Adrenal gland (tissue), 12 donors: ENCODE measurements around the gene RAB14. TPM values are rescaled to one million over a fixed set of nuclear protein-coding genes. Genes with fewer than 3 reads are reported as not detected.
A peak's percentile ranks its signal among the peaks of the same experiment; 100 is the strongest.

Experiments
- DNase-seq, 7 donors: peaks; one replicate each; pipeline ENCODE4 v3.0.0-alpha.2; 2019 to 2020
- H3K27ac ChIP-seq, 5 donors: fragments of 200-600 bp; sonication (generic) in 4 of 5; 1 replicate in 3 of 5; 2 replicates in 2 of 5; pipeline versions ENCODE4 v1.5.1 to v1.8.0; 2016 to 2020; ENCODE audit warnings: mild to moderate bottlenecking in 1 of 5
- H3K27me3 ChIP-seq: fragments of 200-600 bp; 2 replicates; pipeline ENCODE4 v1.8.0; 2021
- H3K36me3 ChIP-seq, 2 donors: fragments of 200-600 bp; replicated peaks in 1 of 2; 1 replicate in 1 of 2; 2 replicates in 1 of 2; pipeline versions ENCODE4 v1.5.1 to v1.8.0; 2018 to 2022
- H3K4me1 ChIP-seq, 2 donors: fragments of 200-600 bp; replicated peaks in 1 of 2; 1 replicate in 1 of 2; 2 replicates in 1 of 2; pipeline versions ENCODE4 v1.5.1 to v1.8.0; 2018 to 2021
- H3K4me3 ChIP-seq, 4 donors: fragments of 200-600 bp; sonication (generic) in 3 of 4; one replicate each; pipeline ENCODE4 v1.5.1; 2016 to 2018
- H3K9me3 ChIP-seq, 3 donors: fragments of 200-600 bp; sonication (generic) in 1 of 3; replicated peaks in 1 of 3; 1 replicate in 2 of 3; 2 replicates in 1 of 3; pipeline versions ENCODE4 v1.5.1 to v1.8.0; 2016 to 2021
- CTCF ChIP-seq, 6 experiments: fragments of 450-650 bp in 4 of 6; fragments of 200-600 bp in 2 of 6; sonication (generic) in 1 of 6; IDR thresholded peaks; 1 replicate in 5 of 6; 2 replicates in 1 of 6; pipeline versions ENCODE4 v1.5.1 to v1.8.0; 2016 to 2021; ENCODE audit warnings: antibody characterized with exemption in 6 of 6, mild to moderate bottlenecking in 2 of 6, moderate library complexity in 1 of 6
- POLR2A ChIP-seq, 2 donors: fragments of 450-650 bp; IDR thresholded peaks; one replicate each; pipeline ENCODE4 v1.6.1; 2017; ENCODE audit warnings: antibody characterized with exemption in 2 of 2, mild to moderate bottlenecking in 2 of 2, moderate library complexity in 1 of 2
- WGBS, 4 donors: extraction: QIAGEN DNeasy Blood & Tissue Kit in 2 of 4; methylation state at CpG; one replicate each; pipeline versions ENCODE4 v1.1.5 to v1.1.7; 2013 to 2017; 5-methylcytosine and 5-hydroxymethylcytosine counted together
- intact Hi-C, 2 donors: fragments of 100-400 bp; cut with DNase I; formaldehyde crosslinking; loops; one replicate each; pipeline versions ENCODE4 v1.14.1 to v1.15.0; 2022 to 2023
- polyA plus RNA-seq, 3 donors: library from polyadenylated mRNA; stranded (reverse); fragments of 200-250 nt in 2 of 3; fragments of 350-450 nt in 1 of 3; fragmentation: Illumina TruSeq in 1 of 3; extraction: RNeasy Lipid Tissue Mini Kit (QIAGEN cat#74804) in 1 of 3; gene quantifications; one replicate each; pipeline ENCODE4 v1.2.3, GENCODE V29; 2013 to 2014
- total RNA-seq, 9 donors: library from RNA; depleted of rRNA in 4 of 9; stranded (reverse); fragments of >200 nt in 4 of 9; fragments of 120-200 nt in 1 of 9; fragmentation: NEBNext Ultra II Directional in 1 of 9; extraction: Animal tissue kit (Norgen Biotek cat#: 25700) in 1 of 9; gene quantifications; one replicate each; pipeline versions ENCODE4 v1.1.0 to v1.2.4, GENCODE V29; 2013 to 2023
- donor health status: healthy with polysubstance abuse.
- donor health status: Bipolar disorder and iron deficiency.
- donor health status: DM: yes; HTN: yes; CAD: no.
- donor health status: DM: no; HTN: no; CAD: no.
- donor health status: DM: no; HTN: no; CAD: no.
- donor health status: DM: yes; HTN: yes; CAD: no.

RAB14 gene
- total and polyA plus RNA-seq, 12 donors: 16.5 to 108 (median 43.5) TPM

GRCh38 chr9:121178676-121179372, 22.8 kb downstream of the RAB14 start:
- intact Hi-C loops: no loop called here
- Histone ChIP-seq H3K36me3 (peaks cover 0 to 37% of the 10 kb centered on the region in 2 donors), H3K4me1 (peaks cover 3 to 31% of the 10 kb centered on the region in 2 donors), H3K27ac (no peak overlapping the region), H3K27me3 (no peaks in the 10 kb centered on the region), H3K9me3 (no peaks in the 10 kb centered on the region), H3K4me3 (no peak overlapping the region)
- WGBS, 4 donors: 87 to 90% (median 89%) methylated on average over 6 of the region's 6 CpGs
- DNase-seq: no peak
- no peak for TF ChIP-seq CTCF (IDR thresholded peaks at IDR 0.05)
- TF ChIP-seq POLR2A (IDR thresholded peaks at IDR 0.05): no peak

- H3K9me3 ChIP-seq: no peaks in the 10 kb centered on the region
- peaks cover 0 to 3% of the 10 kb centered on the region in 2 donors for H3K4me1 ChIP-seq
- H3K27me3 ChIP-seq: no peaks in the 10 kb centered on the region
- no peak overlapping the region for H3K4me3 ChIP-seq
- H3K36me3 ChIP-seq: peaks cover 0 to 65% of the 10 kb centered on the region in 2 donors
- intact Hi-C loops: no loop called here
- H3K27ac ChIP-seq: peak overlapping the region in 2 of 5 donors; percentile 40 to 57
- 56 to 72% (median 64%) methylated on average over 7 of the region's 7 CpGs for WGBS, 4 donors
- no peak for TF ChIP-seq POLR2A (IDR thresholded peaks at IDR 0.05)
- TF ChIP-seq CTCF (IDR thresholded peaks at IDR 0.05): no peak
- peak in 6 of 7 donors; percentile 23 to 60 (median 40) for DNase-seq
Measured at GRCh38 chr9:121173501-121173900, 28.2 kb downstream of the RAB14 start.

GRCh38 chr9:121172726-121173487, 28.8 kb downstream of the RAB14 start:
- Histone ChIP-seq H3K36me3 (peaks cover 0 to 68% of the 10 kb centered on the region in 2 donors), H3K4me1 (peaks cover 0 to 3% of the 10 kb centered on the region in 2 donors), H3K27me3 (no peaks in the 10 kb centered on the region), H3K9me3 (no peaks in the 10 kb centered on the region), H3K27ac (peak overlapping the region in 2 of 5 donors; percentile 40 to 57), H3K4me3 (no peak overlapping the region)
- no peak for DNase-seq
- intact Hi-C loops: no loop called here
- WGBS, 4 donors: 91 to 96% (median 93%) methylated on average over 1 of the region's 1 CpG
- TF ChIP-seq POLR2A (IDR thresholded peaks at IDR 0.05) (no peak), CTCF (IDR thresholded peaks at IDR 0.05) (no peak)

GRCh38 chr9:121171236-121171635, 30.4 kb downstream of the RAB14 start:
- Histone ChIP-seq H3K9me3 (no peaks in the 10 kb centered on the region), H3K36me3 (peaks cover 0 to 75% of the 10 kb centered on the region in 2 donors), H3K4me3 (no peak overlapping the region), H3K27ac (no peak overlapping the region), H3K27me3 (no peaks in the 10 kb centered on the region), H3K4me1 (peaks cover 0 to 3% of the 10 kb centered on the region in 2 donors)
- no peak for DNase-seq
- intact Hi-C loops: no loop called here
- WGBS, 4 donors: 95 to 97% (median 96%) methylated on average over 5 of the region's 5 CpGs
- TF ChIP-seq POLR2A (IDR thresholded peaks at IDR 0.05) (no peak), CTCF (IDR thresholded peaks at IDR 0.05) (no peak)
